Stimulated activated CD4-positive, alpha-beta T cell treated with anti-CD3 and anti-CD28 coated beads, Interleukin-4, amount 100 ng/mL, for 1 hour (primary cell): Measurements from ENCODE around the gene S1PR3.

ENCODE experiments used
- DNase-seq: peaks from one replicate; pipeline ENCODE4 v3.0.0-alpha.2; 2020

S1PR3 gene

GRCh38 chr9:89010526-89011111 lies 19.4 kb downstream of the S1PR3 start:
- no peak for DNase-seq

- DNase-seq, result no peak
Measured at GRCh38 chr9:89011683-89012082, 20.4 kb downstream of the S1PR3 start.

- no peak for DNase-seq
Measured at GRCh38 chr9:89012294-89013042, 21.2 kb downstream of the S1PR3 start.

GRCh38 chr9:89013660-89014059 lies 22.4 kb downstream of the S1PR3 start:
- DNase-seq, result no peak

- DNase-seq, result no peak
Measured at GRCh38 chr9:89014153-89014552, 22.9 kb downstream of the S1PR3 start.

GRCh38 chr9:89015336-89015735 lies 24.1 kb downstream of the S1PR3 start:
- DNase-seq, result no peak

- DNase-seq, result no peak
Measured at GRCh38 chr9:89020754-89021153, 29.5 kb downstream of the S1PR3 start.

GRCh38 chr9:89021154-89021803 lies 30.0 kb downstream of the S1PR3 start:
- DNase-seq, result no peak

GRCh38 chr9:89022001-89022759 lies 30.9 kb downstream of the S1PR3 start:
- DNase-seq, result no peak

GRCh38 chr9:89022902-89023301 lies 31.6 kb downstream of the S1PR3 start:
- no peak for DNase-seq

- DNase-seq, result no peak
Measured at GRCh38 chr9:89023740-89024139, 32.5 kb downstream of the S1PR3 start.

- no peak for DNase-seq
Measured at GRCh38 chr9:89024727-89025126, 33.5 kb downstream of the S1PR3 start.

- DNase-seq, result no peak
Measured at GRCh38 chr9:89025553-89025952, 34.3 kb downstream of the S1PR3 start.

GRCh38 chr9:89026876-89027275 lies 35.6 kb downstream of the S1PR3 start:
- DNase-seq, result no peak

- no peak for DNase-seq
Measured at GRCh38 chr9:89029788-89030187, 38.5 kb downstream of the S1PR3 start.

- DNase-seq, result no peak
Measured at GRCh38 chr9:89032173-89032572, 40.9 kb downstream of the S1PR3 start.

- DNase-seq, result no peak
Measured at GRCh38 chr9:89032661-89033060, 41.4 kb downstream of the S1PR3 start.

GRCh38 chr9:89036383-89036782 lies 45.1 kb downstream of the S1PR3 start:
- DNase-seq, result no peak

GRCh38 chr9:89036891-89037290 lies 45.6 kb downstream of the S1PR3 start:
- DNase-seq, result no peak

- no peak for DNase-seq
Measured at GRCh38 chr9:89037346-89037745, 46.1 kb downstream of the S1PR3 start.

GRCh38 chr9:89037891-89038290 lies 46.6 kb downstream of the S1PR3 start:
- no peak for DNase-seq

GRCh38 chr9:89038382-89039103 lies 47.3 kb downstream of the S1PR3 start:
- DNase-seq, result no peak

- no peak for DNase-seq
Measured at GRCh38 chr9:89039104-89039465, 47.8 kb downstream of the S1PR3 start.
